MM.1S (cell line): ENCODE data around the gene HAND2.

Experiments used
- CTCF ChIP-seq: fragments of 300-600 bp; sonication (generic); IDR thresholded peaks from 2 replicates; pipeline ENCODE4 v1.5.1; 2016; ENCODE audit warnings: antibody characterized with exemption, low read length, mixed read lengths
- EZH2 ChIP-seq: fragments of 300-600 bp; sonication (generic); optimal IDR thresholded peaks from 2 replicates; pipeline ENCODE3; 2017; ENCODE audit warnings: low read depth, mild to moderate bottlenecking, antibody characterized with exemption, low read length, mixed read lengths

- TF ChIP-seq EZH2 (no peak), CTCF (no peak)
Measured at GRCh38 chr4:173504181-173504503, 25.9 kb downstream of the HAND2 start.
